ENCODE measurements around the gene PALM3. TPM values are rescaled to one million over a fixed set of nuclear protein-coding genes. Genes with fewer than 3 reads are reported as not detected.

PALM3 gene
- total RNA-seq, 1 donor from 2014 or later: 8.1 TPM

- no peak overlapping the region for H3K4me3 Mint-ChIP-seq
- no peaks in the 10 kb centered on the region for H3K36me3 Mint-ChIP-seq
- H3K4me1 Mint-ChIP-seq (ENCODE audit: unreplicated experiment): peaks cover 2% of the 10 kb centered on the region
- TF ChIP-seq, protein P1, sequence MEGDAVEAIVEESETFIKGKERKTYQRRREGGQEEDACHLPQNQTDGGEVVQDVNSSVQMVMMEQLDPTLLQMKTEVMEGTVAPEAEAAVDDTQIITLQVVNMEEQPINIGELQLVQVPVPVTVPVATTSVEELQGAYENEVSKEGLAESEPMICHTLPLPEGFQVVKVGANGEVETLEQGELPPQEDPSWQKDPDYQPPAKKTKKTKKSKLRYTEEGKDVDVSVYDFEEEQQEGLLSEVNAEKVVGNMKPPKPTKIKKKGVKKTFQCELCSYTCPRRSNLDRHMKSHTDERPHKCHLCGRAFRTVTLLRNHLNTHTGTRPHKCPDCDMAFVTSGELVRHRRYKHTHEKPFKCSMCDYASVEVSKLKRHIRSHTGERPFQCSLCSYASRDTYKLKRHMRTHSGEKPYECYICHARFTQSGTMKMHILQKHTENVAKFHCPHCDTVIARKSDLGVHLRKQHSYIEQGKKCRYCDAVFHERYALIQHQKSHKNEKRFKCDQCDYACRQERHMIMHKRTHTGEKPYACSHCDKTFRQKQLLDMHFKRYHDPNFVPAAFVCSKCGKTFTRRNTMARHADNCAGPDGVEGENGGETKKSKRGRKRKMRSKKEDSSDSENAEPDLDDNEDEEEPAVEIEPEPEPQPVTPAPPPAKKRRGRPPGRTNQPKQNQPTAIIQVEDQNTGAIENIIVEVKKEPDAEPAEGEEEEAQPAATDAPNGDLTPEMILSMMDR (conservative IDR thresholded peaks at IDR 0.05): no peak
- H3K27me3 Mint-ChIP-seq: peaks cover 31% of the 10 kb centered on the region
- no peaks in the 10 kb centered on the region for H3K9me3 Mint-ChIP-seq
- no peak for DNase-seq (ENCODE audit: extremely low spot score, unreplicated experiment)
- H3K27ac Mint-ChIP-seq: no peak overlapping the region
These were observed 7.2 kb downstream of the PALM3 start for GRCh38 chr19:14054721-14055120.

- Mint-ChIP-seq H3K9me3 (no peaks in the 10 kb centered on the region), H3K36me3 (no peaks in the 10 kb centered on the region), H3K27me3 (peaks cover 28% of the 10 kb centered on the region), H3K4me1 (ENCODE audit: unreplicated experiment) (no peaks in the 10 kb centered on the region), H3K4me3 (peak overlapping the region; percentile 4), H3K27ac (no peak overlapping the region)
- TF ChIP-seq, protein P1 (conservative IDR thresholded peaks at IDR 0.05): no peak
- no peak for DNase-seq (ENCODE audit: extremely low spot score, unreplicated experiment)
These were observed 7.8 kb downstream of the PALM3 start for GRCh38 chr19:14054099-14054498.

GRCh38 chr19:14053500-14053899 lies 8.4 kb downstream of the PALM3 start:
- H3K27ac Mint-ChIP-seq: no peak overlapping the region
- no peak overlapping the region for H3K4me3 Mint-ChIP-seq
- H3K4me1 Mint-ChIP-seq (ENCODE audit: unreplicated experiment): no peaks in the 10 kb centered on the region
- no peaks in the 10 kb centered on the region for H3K9me3 Mint-ChIP-seq
- no peak for DNase-seq (ENCODE audit: extremely low spot score, unreplicated experiment)
- no peaks in the 10 kb centered on the region for H3K36me3 Mint-ChIP-seq
- TF ChIP-seq, protein P1 (conservative IDR thresholded peaks at IDR 0.05): no peak
- peaks cover 23% of the 10 kb centered on the region for H3K27me3 Mint-ChIP-seq

- DNase-seq (ENCODE audit: extremely low spot score, unreplicated experiment): no peak
- H3K36me3 Mint-ChIP-seq: no peaks in the 10 kb centered on the region
- no peak overlapping the region for H3K27ac Mint-ChIP-seq
- H3K4me1 Mint-ChIP-seq (ENCODE audit: unreplicated experiment): no peaks in the 10 kb centered on the region
- peaks cover 19% of the 10 kb centered on the region for H3K27me3 Mint-ChIP-seq
- no peaks in the 10 kb centered on the region for H3K9me3 Mint-ChIP-seq
- TF ChIP-seq, protein P1 (conservative IDR thresholded peaks at IDR 0.05): no peak
- H3K4me3 Mint-ChIP-seq: no peak overlapping the region
These were observed 8.8 kb downstream of the PALM3 start for GRCh38 chr19:14053032-14053431.

- TF ChIP-seq, protein P1 (conservative IDR thresholded peaks at IDR 0.05): no peak
- H3K9me3 Mint-ChIP-seq: no peaks in the 10 kb centered on the region
- H3K27ac Mint-ChIP-seq: no peak overlapping the region
- H3K4me1 Mint-ChIP-seq (ENCODE audit: unreplicated experiment): no peaks in the 10 kb centered on the region
- peaks cover 14% of the 10 kb centered on the region for H3K27me3 Mint-ChIP-seq
- no peak for DNase-seq (ENCODE audit: extremely low spot score, unreplicated experiment)
- H3K36me3 Mint-ChIP-seq: no peaks in the 10 kb centered on the region
- H3K4me3 Mint-ChIP-seq: no peak overlapping the region
These were observed 9.4 kb downstream of the PALM3 start for GRCh38 chr19:14052470-14052869.

DNA sequence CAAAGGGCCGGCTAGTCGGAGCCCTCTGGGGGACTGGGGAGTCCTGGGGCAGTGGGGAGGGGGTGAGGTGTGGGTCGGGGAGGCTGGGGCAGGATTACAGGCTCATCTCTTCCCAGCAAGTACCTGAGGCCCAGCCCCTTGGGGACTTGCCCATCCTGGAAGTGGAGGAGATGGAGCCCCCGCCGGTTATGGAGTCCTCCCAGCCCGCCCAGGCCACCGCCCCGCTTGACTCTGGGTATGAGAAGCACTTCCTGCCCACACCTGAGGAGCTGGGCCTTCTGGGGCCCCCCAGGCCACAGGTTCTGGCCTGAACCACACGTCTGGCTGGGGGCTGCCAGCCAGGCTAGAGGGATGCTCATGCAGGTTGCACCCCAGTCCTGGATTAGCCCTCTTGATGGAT lies 9.9 kb downstream of the PALM3 start:
- Mint-ChIP-seq H3K4me1 (ENCODE audit: unreplicated experiment) (no peaks in the 10 kb centered on the region), H3K36me3 (no peaks in the 10 kb centered on the region), H3K4me3 (no peak overlapping the region), H3K27me3 (peaks cover 14% of the 10 kb centered on the region), H3K9me3 (no peaks in the 10 kb centered on the region), H3K27ac (no peak overlapping the region)
- no peak for DNase-seq (ENCODE audit: extremely low spot score, unreplicated experiment)
- TF ChIP-seq, protein P1 (conservative IDR thresholded peaks at IDR 0.05): no peak
